Thoracic aorta (tissue), 2 donors: ENCODE data around the gene ADGRG1. TPM values are rescaled to one million over a fixed set of nuclear protein-coding genes. Genes with fewer than 3 reads are reported as not detected.

Experiments used
- ATAC-seq: fragments of 150-250 bp; one replicate; pipeline ENCODE4 v1.8.0; 2017; ENCODE audit warnings: low read depth; ENCODE audit not compliant: insufficient number of reproducible peaks, low FRiP score
- DNase-seq: peaks from one replicate; pipeline ENCODE4 v3.0.0-alpha.2; 2020; ENCODE audit warnings: low spot score
- H3K27ac ChIP-seq, 2 donors: fragments of 200-600 bp; sonication (generic); 1 replicate in 1 of 2; 2 replicates in 1 of 2; pipeline ENCODE4 v1.5.1; 2016; ENCODE audit warnings: mild to moderate bottlenecking in 2 of 2, moderate library complexity in 2 of 2
- H3K27me3 ChIP-seq: fragments of 200-600 bp; sonication (generic); replicated peaks from 2 replicates; pipeline ENCODE4 v1.6.0; 2016; ENCODE audit warnings: mild to moderate bottlenecking; ENCODE audit not compliant: insufficient read depth
- H3K36me3 ChIP-seq: fragments of 200-600 bp; sonication (generic); one replicate; pipeline ENCODE4 v1.5.1; 2016
- H3K4me1 ChIP-seq, 2 donors: fragments of 200-600 bp; sonication (generic); 1 replicate in 1 of 2; 2 replicates in 1 of 2; pipeline versions ENCODE4 v1.5.1 to v1.6.0; 2016; ENCODE audit warnings: low read depth in 2 of 2, mild to moderate bottlenecking in 1 of 2; ENCODE audit not compliant: control insufficient read depth in 1 of 2
- H3K4me3 ChIP-seq: fragments of 200-600 bp; sonication (generic); 2 replicates; pipeline ENCODE4 v1.5.1; 2016; ENCODE audit warnings: mild to moderate bottlenecking
- H3K9me3 ChIP-seq: fragments of 200-600 bp; sonication (generic); 2 replicates; pipeline ENCODE4 v1.5.1; 2016
- total RNA-seq, 2 donors: library from RNA; depleted of rRNA; stranded (reverse); fragments of >200 nt; gene quantifications; one replicate each; pipeline versions ENCODE4 v1.1.0 to v1.2.3, GENCODE V29; 2016
- TF ChIP-seq, protein P1 (sequence below): fragments of 200-600 bp; sonication (generic); IDR thresholded peaks from one replicate; pipeline ENCODE4 v1.5.1; 2019; ENCODE audit warnings: antibody characterized with exemption

Gene ADGRG1
- total RNA-seq, 2 donors from 2014 or later, result 5.4 to 79.1 TPM

DNA sequence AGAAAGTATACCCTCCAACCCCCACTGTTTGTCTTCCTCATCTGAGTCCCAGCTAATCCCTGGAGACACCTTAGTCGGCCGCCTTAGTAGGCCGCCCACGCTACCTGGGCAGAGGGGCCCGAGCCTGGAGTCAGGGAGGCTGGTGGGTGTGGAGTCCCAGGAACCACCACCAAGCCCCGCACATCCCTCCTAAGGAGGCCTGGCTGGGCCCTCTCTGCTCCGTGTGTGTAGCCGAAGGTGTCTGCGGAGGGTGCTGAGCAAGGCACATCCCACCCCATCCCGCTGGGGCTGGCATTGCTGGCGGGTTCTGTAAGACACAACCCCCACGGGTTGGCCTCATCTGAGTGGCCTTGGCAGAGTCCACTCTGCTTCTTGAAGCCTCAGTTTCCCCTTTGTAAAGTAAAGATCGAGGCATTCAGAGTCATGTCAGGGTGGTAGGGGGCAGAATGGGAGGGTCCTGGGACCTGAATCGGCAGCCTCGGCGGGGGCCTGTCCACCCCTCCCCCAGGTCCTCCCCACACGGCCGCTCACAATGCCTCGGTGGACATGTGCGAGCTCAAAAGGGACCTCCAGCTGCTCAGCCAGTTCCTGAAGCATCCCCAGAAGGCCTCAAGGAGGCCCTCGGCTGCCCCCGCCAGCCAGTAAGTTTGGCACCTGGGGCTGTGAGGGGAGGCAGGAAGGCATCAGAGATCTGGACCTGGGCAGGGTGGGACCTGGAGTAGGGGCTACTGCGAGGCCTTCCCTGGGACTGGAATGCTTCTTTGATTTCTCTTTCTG lies 24.5 kb downstream of the ADGRG1 start:
- no peak for DNase-seq
- no peak for ATAC-seq
- no peak overlapping the region for H3K27ac ChIP-seq
- H3K4me1 ChIP-seq, result no peaks in the 10 kb centered on the region
- TF ChIP-seq, protein P1, sequence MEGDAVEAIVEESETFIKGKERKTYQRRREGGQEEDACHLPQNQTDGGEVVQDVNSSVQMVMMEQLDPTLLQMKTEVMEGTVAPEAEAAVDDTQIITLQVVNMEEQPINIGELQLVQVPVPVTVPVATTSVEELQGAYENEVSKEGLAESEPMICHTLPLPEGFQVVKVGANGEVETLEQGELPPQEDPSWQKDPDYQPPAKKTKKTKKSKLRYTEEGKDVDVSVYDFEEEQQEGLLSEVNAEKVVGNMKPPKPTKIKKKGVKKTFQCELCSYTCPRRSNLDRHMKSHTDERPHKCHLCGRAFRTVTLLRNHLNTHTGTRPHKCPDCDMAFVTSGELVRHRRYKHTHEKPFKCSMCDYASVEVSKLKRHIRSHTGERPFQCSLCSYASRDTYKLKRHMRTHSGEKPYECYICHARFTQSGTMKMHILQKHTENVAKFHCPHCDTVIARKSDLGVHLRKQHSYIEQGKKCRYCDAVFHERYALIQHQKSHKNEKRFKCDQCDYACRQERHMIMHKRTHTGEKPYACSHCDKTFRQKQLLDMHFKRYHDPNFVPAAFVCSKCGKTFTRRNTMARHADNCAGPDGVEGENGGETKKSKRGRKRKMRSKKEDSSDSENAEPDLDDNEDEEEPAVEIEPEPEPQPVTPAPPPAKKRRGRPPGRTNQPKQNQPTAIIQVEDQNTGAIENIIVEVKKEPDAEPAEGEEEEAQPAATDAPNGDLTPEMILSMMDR, result no peak
- no peak overlapping the region for H3K4me3 ChIP-seq
- H3K9me3 ChIP-seq, result no peaks in the 10 kb centered on the region
- no peaks in the 10 kb centered on the region for H3K27me3 ChIP-seq
- H3K36me3 ChIP-seq, result no peaks in the 10 kb centered on the region

DNA sequence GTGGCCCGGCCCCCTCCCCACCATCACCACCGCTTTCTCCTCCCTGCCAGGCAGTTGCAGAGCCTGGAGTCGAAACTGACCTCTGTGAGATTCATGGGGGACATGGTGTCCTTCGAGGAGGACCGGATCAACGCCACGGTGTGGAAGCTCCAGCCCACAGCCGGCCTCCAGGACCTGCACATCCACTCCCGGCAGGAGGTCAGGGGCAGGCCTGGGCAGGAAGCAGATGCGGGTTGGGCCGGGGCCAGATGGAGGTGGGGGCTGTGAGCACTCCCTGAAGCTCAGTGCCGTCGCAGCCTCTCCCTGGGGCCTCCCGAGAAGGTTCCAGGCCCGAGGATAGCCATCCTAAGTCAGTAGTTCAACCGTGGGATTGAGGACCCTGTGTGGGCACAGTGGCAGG lies 25.5 kb downstream of the ADGRG1 start:
- no peak for ATAC-seq
- no peak overlapping the region for H3K27ac ChIP-seq

DNA sequence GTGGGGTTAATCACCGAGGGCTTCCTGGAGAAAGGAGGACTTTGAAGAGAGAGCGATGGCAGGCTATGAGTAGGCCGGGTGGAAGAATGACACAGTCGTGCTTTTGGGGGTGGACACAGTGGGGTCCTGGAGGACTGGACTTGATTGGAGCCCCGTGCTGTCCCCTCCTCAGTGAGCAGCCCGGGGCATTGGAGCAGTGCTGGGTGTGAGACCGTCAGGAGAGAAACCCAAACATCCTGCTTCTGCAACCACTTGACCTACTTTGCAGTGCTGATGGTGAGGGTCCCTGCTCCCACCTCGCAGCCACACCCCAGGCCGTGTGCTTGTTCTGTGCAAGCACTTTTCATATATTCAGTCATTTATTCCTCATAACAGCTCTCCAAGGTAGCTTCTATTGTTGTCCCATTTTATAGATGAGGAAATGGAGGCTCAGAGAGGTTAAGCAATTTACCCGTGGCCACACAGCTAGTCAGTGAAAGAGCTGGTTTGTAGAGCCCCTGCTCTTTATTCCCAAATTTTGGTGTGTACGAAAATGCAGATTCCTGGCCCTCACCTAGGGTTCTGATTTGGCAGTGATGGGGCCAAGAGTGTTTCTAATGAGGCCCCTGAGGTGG lies 28.0 kb downstream of the ADGRG1 start:
- TF ChIP-seq, protein P1, result no peak
- no peaks in the 10 kb centered on the region for H3K9me3 ChIP-seq
- no peaks in the 10 kb centered on the region for H3K36me3 ChIP-seq
- H3K4me3 ChIP-seq, result no peak overlapping the region
- no peak overlapping the region for H3K27ac ChIP-seq
- no peaks in the 10 kb centered on the region for H3K27me3 ChIP-seq
- H3K4me1 ChIP-seq, result no peaks in the 10 kb centered on the region
- DNase-seq (no peak), ATAC-seq (no peak)

More for the DNA sequence above, 25.5 kb downstream of the ADGRG1 start:
- Histone ChIP-seq H3K36me3 (no peaks in the 10 kb centered on the region), H3K27me3 (no peaks in the 10 kb centered on the region), H3K4me3 (no peak overlapping the region), H3K9me3 (no peaks in the 10 kb centered on the region), H3K4me1 (no peaks in the 10 kb centered on the region)
- TF ChIP-seq, protein P1, result no peak
- DNase-seq, result no peak

DNA sequence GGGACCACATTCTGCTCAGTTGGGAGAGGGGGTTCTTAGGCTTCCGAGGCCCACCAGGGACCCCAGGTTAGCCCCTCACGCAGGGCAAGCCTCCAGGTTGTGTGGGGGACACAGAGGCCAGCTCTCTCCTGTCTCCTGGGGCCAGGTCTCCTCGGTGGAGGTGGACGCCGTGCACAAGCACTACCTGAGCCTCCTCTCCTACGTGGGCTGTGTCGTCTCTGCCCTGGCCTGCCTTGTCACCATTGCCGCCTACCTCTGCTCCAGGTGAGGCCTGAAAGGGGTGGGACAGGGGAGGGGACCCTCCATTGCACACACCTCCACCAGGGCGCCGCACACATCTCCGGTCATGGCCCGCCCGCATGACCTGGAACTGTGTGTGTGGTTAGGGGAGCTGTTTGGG lies 28.8 kb downstream of the ADGRG1 start:
- Histone ChIP-seq H3K9me3 (no peaks in the 10 kb centered on the region), H3K36me3 (no peaks in the 10 kb centered on the region), H3K27me3 (no peaks in the 10 kb centered on the region), H3K27ac (no peak overlapping the region), H3K4me3 (no peak overlapping the region), H3K4me1 (no peaks in the 10 kb centered on the region)
- TF ChIP-seq, protein P1, result no peak
- no peak for DNase-seq
- no peak for ATAC-seq

DNA sequence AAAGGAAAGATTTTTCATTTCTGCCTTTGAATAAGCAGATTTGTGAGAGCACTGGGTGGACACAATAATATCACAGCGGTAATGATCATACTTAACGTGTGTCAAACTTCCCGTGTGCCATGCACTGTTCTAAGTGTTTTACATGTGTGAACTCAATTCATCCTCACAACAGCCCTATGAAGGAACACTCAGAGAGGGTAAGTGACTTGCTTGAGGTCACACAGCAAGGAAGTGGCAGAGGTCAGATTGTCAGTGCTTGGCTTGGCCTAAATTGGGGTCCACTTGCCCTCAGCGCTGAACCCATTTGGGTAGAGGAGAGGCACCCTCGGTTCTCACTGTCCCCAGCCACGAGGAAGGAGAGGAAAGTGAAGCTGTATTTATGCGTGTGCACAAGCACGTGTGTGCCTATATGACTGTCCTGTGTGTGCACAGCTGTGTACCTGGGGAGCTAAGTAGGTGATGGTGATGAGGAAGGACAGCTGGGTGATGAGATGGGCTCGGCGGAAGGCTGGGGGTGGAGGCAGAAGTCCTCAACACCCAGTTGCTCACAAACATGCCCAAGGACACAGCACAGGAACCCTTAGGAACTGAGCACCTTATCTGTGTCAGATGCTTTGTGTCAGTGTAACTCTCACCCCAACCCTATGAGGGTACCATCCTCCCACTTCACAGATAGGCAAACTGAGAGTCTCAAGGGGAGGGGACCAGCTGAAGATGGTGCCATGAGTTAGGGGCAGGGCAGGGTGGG lies 29.9 kb downstream of the ADGRG1 start:
- Histone ChIP-seq H3K4me1 (no peaks in the 10 kb centered on the region), H3K9me3 (no peaks in the 10 kb centered on the region), H3K27ac (no peak overlapping the region), H3K4me3 (no peak overlapping the region), H3K36me3 (no peaks in the 10 kb centered on the region), H3K27me3 (no peaks in the 10 kb centered on the region)
- ATAC-seq (no peak), DNase-seq (no peak)
- TF ChIP-seq, protein P1, result no peak
